ENCODE results near the gene SSBP2. TPM values are rescaled to one million over a fixed set of nuclear protein-coding genes. Genes with fewer than 3 reads are reported as not detected.

SSBP2 gene
- total and polyA plus RNA-seq, 2 donors (not counting 3 experiments of a cell fraction or from before 2014, with no cell fraction given): 9.6 to 11.5 TPM

DNA sequence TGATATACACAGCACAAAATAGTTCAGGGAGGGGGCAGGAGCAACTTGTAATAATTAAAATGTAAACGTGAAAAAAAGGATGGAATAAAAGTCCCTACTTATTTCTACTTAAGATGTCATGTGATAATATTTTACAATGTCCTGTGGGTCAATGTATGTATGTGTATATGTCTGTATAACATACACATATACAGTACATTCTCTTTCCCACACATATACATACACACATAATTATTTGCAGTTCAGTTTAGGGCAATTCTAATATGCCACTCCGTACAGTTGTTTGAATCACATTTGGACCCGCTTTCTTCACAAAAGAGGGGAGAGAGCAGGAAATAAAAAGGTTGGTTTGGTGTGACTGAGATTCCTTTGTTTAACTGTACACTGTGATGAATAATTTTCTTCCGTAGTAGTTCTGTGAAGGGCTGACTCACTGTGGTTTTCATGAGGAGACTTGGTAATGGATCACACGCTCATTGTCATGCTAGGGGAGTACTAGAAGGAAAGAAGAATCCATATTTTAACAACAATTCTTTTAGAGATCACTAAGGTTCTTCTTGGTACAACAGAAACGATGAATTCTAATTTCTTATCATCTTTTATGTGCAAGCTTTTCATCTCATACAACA, 330.7 kb downstream of the SSBP2 start:
- ChIA-PET CTCF (interaction anchor here (0.8 to 1.8 kb wide), 2 partner anchors 31 to 745 kb away, joined by 4 to 10 read pairs; no protein-coding TSS in a partner anchor), POLR2A (no interaction called here)
- H3K27ac ChIP-seq (ENCODE audit: insufficient read depth, low read depth, low read length): peak overlapping the region; percentile 85
- TF ChIP-seq JUN (IDR thresholded peaks at IDR 0.05; ENCODE audit: borderline replicate concordance, insufficient read depth, insufficient read length, low read depth): peak; percentile 74
- no peak for TF ChIP-seq POLR2AphosphoS5 (IDR thresholded peaks at IDR 0.05; ENCODE audit: insufficient read depth, low read depth, low read length)
- TF ChIP-seq FOS (IDR thresholded peaks at IDR 0.05; ENCODE audit: borderline replicate concordance, insufficient read depth, low read length): peak; percentile 86
- no peaks in the 10 kb centered on the region for H3K9me1 ChIP-seq (replicated peaks; ENCODE audit: control insufficient read depth, extremely low read depth, insufficient read depth, low read length)
- dilution Hi-C loops (cut with MboI; ENCODE audit: extremely low pct_ligation_motif_present, low sequenced_read_pairs) (no loop called here), intact Hi-C loops (cut with micrococcal nuclease) (loop anchor here (10.0 kb wide), 1 partner anchor 845 kb away; no protein-coding TSS in a partner anchor)
- H3K79me2 ChIP-seq (ENCODE audit: control insufficient read depth, insufficient read depth, low read length): no peaks in the 10 kb centered on the region
- FAIRE-seq (peak; percentile 93), DNase-seq (ENCODE audit: low read depth, low spot score) (peak; percentile 85)
- H3K27me3 ChIP-seq (ENCODE audit: control insufficient read depth in 2 of 2, insufficient read depth in 2 of 2, low read length in 2 of 2): no peaks in the 10 kb centered on the region
- BruUV-seq (replicated peaks): TSS peak; percentile 45
- H3K4me1 ChIP-seq (ENCODE audit: control insufficient read depth, extremely low read depth, insufficient read depth, low read length): peaks cover 14% of the 10 kb centered on the region
- H3K4me3 ChIP-seq (replicated peaks in 1 of 3; ENCODE audit: insufficient read depth in 1 of 3, low read depth in 1 of 3, low read length in 3 of 3): no peak overlapping the region
- H3K9me3 ChIP-seq (replicated peaks; ENCODE audit: control insufficient read depth, insufficient read depth, low read length): no peaks in the 10 kb centered on the region
- H4K20me1 ChIP-seq (replicated peaks; ENCODE audit: control insufficient read depth, extremely low read depth, insufficient read depth, low read length): no peaks in the 10 kb centered on the region
- peak overlapping the region; percentile 80 for H2AFZ ChIP-seq (ENCODE audit: low read depth, low read length)
- H3K4me2 ChIP-seq (ENCODE audit: insufficient read depth, low read length): peak overlapping the region; percentile 61
- peak overlapping the region; percentile 70 for H3K9ac ChIP-seq (replicated peaks; ENCODE audit: extremely low read depth, insufficient read depth, low read length)
- H3K36me3 ChIP-seq (ENCODE audit: control insufficient read depth in 2 of 2, extremely low read depth in 1 of 2, insufficient read depth in 2 of 2, low read length in 2 of 2): no peaks in the 10 kb centered on the region

DNA sequence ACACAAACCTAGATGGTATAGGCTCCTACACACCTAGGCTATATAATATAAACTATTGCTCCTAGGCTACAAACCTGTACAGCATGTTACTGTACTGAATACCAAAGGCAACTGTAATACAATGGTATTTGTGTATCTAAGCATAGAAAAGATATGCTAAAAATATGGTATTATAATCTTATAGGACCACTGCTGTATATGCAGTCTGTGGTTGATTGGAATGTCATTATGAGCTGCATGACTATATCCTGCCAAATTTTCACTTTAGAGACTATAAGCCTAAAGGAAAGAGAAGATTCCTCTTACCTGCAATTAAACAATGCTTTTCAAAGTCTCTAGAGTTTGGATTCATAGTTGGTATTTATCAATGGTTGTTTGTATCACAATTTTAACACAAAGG, 332.3 kb downstream of the SSBP2 start:
- no peak overlapping the region for H3K4me3 ChIP-seq (replicated peaks in 1 of 3; ENCODE audit: insufficient read depth in 1 of 3, low read depth in 1 of 3, low read length in 3 of 3)
- no peak overlapping the region for H2AFZ ChIP-seq (ENCODE audit: low read depth, low read length)
- H3K9me3 ChIP-seq (replicated peaks; ENCODE audit: control insufficient read depth, insufficient read depth, low read length): no peaks in the 10 kb centered on the region
- FAIRE-seq (no peak), DNase-seq (ENCODE audit: low read depth, low spot score) (no peak)
- TF ChIP-seq POLR2A (IDR thresholded peaks at IDR 0.05; ENCODE audit: low read depth, low read length): no peak
- no peak for TF ChIP-seq GATA2 (IDR thresholded peaks at IDR 0.05; ENCODE audit: insufficient read depth, insufficient read length, low read depth, low read length)
- TF ChIP-seq JUN (IDR thresholded peaks at IDR 0.05; ENCODE audit: borderline replicate concordance, insufficient read depth, insufficient read length, low read depth): no peak
- TF ChIP-seq POLR2AphosphoS5 (IDR thresholded peaks at IDR 0.05; ENCODE audit: insufficient read depth, low read depth, low read length): no peak
- no peak for TF ChIP-seq CTCF (IDR thresholded peaks at IDR 0.05; ENCODE audit: extremely low read depth in 1 of 2, insufficient read depth in 1 of 2, low read depth in 1 of 2, low read length in 2 of 2)
- no peak for TF ChIP-seq FOS (IDR thresholded peaks at IDR 0.05; ENCODE audit: borderline replicate concordance, insufficient read depth, low read length)
- TF ChIP-seq MAX (IDR thresholded peaks at IDR 0.05; ENCODE audit: insufficient read depth, insufficient read length): no peak
- TF ChIP-seq MYC (IDR thresholded peaks at IDR 0.05; ENCODE audit: low read depth, low read length): no peak
- no peak for TF ChIP-seq EZH2 (IDR thresholded peaks at IDR 0.05; ENCODE audit: borderline replicate concordance, low read depth, low read length, severe bottlenecking)
- peaks cover 14% of the 10 kb centered on the region for H3K4me1 ChIP-seq (ENCODE audit: control insufficient read depth, extremely low read depth, insufficient read depth, low read length)
- no peaks in the 10 kb centered on the region for H4K20me1 ChIP-seq (replicated peaks; ENCODE audit: control insufficient read depth, extremely low read depth, insufficient read depth, low read length)
- no peaks in the 10 kb centered on the region for H3K27me3 ChIP-seq (ENCODE audit: control insufficient read depth in 2 of 2, insufficient read depth in 2 of 2, low read length in 2 of 2)
- H3K4me2 ChIP-seq (ENCODE audit: insufficient read depth, low read length): no peak overlapping the region
- ChIA-PET CTCF (no interaction called here), POLR2A (no interaction called here)
- intact Hi-C loops (cut with micrococcal nuclease): no loop called here
- H3K36me3 ChIP-seq (ENCODE audit: control insufficient read depth in 2 of 2, extremely low read depth in 1 of 2, insufficient read depth in 2 of 2, low read length in 2 of 2): no peaks in the 10 kb centered on the region
- H3K79me2 ChIP-seq (ENCODE audit: control insufficient read depth, insufficient read depth, low read length): no peaks in the 10 kb centered on the region
- no peak overlapping the region for H3K9ac ChIP-seq (replicated peaks; ENCODE audit: extremely low read depth, insufficient read depth, low read length)
- dilution Hi-C loops (cut with MboI; ENCODE audit: extremely low pct_ligation_motif_present, low sequenced_read_pairs): no loop called here
- no TSS peak for BruUV-seq (replicated peaks)
- H3K9me1 ChIP-seq (replicated peaks; ENCODE audit: control insufficient read depth, extremely low read depth, insufficient read depth, low read length): no peaks in the 10 kb centered on the region
- H3K27ac ChIP-seq (ENCODE audit: insufficient read depth, low read depth, low read length): no peak overlapping the region
